CD4-positive, alpha-beta T cell (primary cell): ENCODE results near the gene RUNX1. TPM values are rescaled to one million over a fixed set of nuclear protein-coding genes. Genes with fewer than 3 reads are reported as not detected.
A peak's percentile ranks its signal among the peaks of the same experiment; 100 is the strongest.

Source experiments
- ATAC-seq: fragments of 200-7000 bp; cut with Tn5 transposase; one replicate; pipeline ENCODE4 v1.10.0; 2022; ENCODE audit warnings: mild to moderate bottlenecking; ENCODE audit not compliant: poor library complexity
- CTCF ChIA-PET: fragments of 350-600 bp; sonication (Branson Sonifier 250); formaldehyde crosslinking; loops from one replicate; lab custom pipeline; 2021; ENCODE audit warnings: antibody characterized with exemption, inconsistent platforms; lab: Charles Lee
- POLR2A ChIA-PET: fragments of 350-600 bp; sonication (Branson Sonifier 250); formaldehyde crosslinking; loops from one replicate; lab custom pipeline; 2021; ENCODE audit warnings: antibody characterized with exemption, inconsistent platforms; lab: Charles Lee
- DNase-seq, 14 experiments: peaks; one replicate each; pipeline ENCODE4 v3.0.0-alpha.2; 2013 to 2020; ENCODE audit warnings: mixed read lengths in 2 of 14
- H3K27ac ChIP-seq, 2 donors: one replicate each; pipeline versions ENCODE4 v1.5.1 to v1.7.0; 2013; ENCODE audit warnings: low read length in 2 of 2, low read depth in 1 of 2, mild to moderate bottlenecking in 1 of 2
- H3K27me3 ChIP-seq, 2 experiments: 1 replicate in 1 of 2; 2 replicates in 1 of 2; pipeline versions ENCODE4 v1.6.1 to v1.7.0; 2013; ENCODE audit warnings: low read length in 2 of 2, control low read depth in 1 of 2, mild to moderate bottlenecking in 1 of 2, moderate library complexity in 1 of 2; ENCODE audit not compliant: insufficient read depth in 2 of 2, control insufficient read depth in 1 of 2
- H3K36me3 ChIP-seq: one replicate; pipeline ENCODE4 v1.6.1; 2013; ENCODE audit warnings: low read length, control low read depth; ENCODE audit not compliant: insufficient read depth
- H3K4me1 ChIP-seq: one replicate; pipeline ENCODE4 v1.6.1; 2013; ENCODE audit warnings: low read length, control low read depth; ENCODE audit not compliant: insufficient read depth
- H3K4me3 ChIP-seq: one replicate; pipeline ENCODE4 v1.5.1; 2013; ENCODE audit warnings: mild to moderate bottlenecking, low read length, moderate library complexity
- H3K9me3 ChIP-seq, 2 experiments: 1 replicate in 1 of 2; 2 replicates in 1 of 2; pipeline versions ENCODE4 v1.6.1 to v1.7.0; 2013; ENCODE audit warnings: low read length in 2 of 2, mild to moderate bottlenecking in 2 of 2, control low read depth in 1 of 2, moderate library complexity in 1 of 2; ENCODE audit not compliant: control insufficient read depth in 1 of 2, insufficient read depth in 1 of 2
- H3K27ac Mint-ChIP-seq: one replicate; pipeline ENCODE4 v1.8.0; 2020; ENCODE audit warnings: mixed read lengths
- H3K27me3 Mint-ChIP-seq: one replicate; pipeline ENCODE4 v1.8.0; 2021; ENCODE audit warnings: mixed read lengths
- H3K36me3 Mint-ChIP-seq: one replicate; pipeline ENCODE4 v1.8.0; 2021; ENCODE audit warnings: low read depth, mixed read lengths
- H3K4me1 Mint-ChIP-seq: one replicate; pipeline ENCODE4 v1.8.0; 2021; ENCODE audit warnings: low read depth, mixed read lengths
- H3K4me3 Mint-ChIP-seq: one replicate; pipeline ENCODE4 v1.8.0; 2020; ENCODE audit warnings: mild to moderate bottlenecking, mixed read lengths
- H3K9me3 Mint-ChIP-seq: one replicate; pipeline ENCODE4 v1.8.0; 2020; ENCODE audit warnings: mixed read lengths
- intact Hi-C, 2 experiments: fragments of 100-400 bp; cut with DNase I in 1 of 2; cut with micrococcal nuclease in 1 of 2; formaldehyde crosslinking; loops; one replicate each; pipeline versions ENCODE4 v1.15.1 to v1.9.0; 2023 to 2025; cut with DNase I, micrococcal nuclease
- total RNA-seq, 174 experiments: library from RNA in 2 of 174; stranded (reverse) in 2 of 174; gene quantifications; one replicate each; pipeline ENCODE4 v1.2.3 and lab custom pipeline; 2021 to 2026
- TF ChIP-seq, protein P1 (sequence below): fragments of 200-600 bp; IDR thresholded peaks from one replicate; pipeline ENCODE4 v1.8.0; 2022; ENCODE audit warnings: antibody characterized with exemption, mild to moderate bottlenecking

Gene RUNX1
- total RNA-seq, 2 experiments from 2014 or later: 71.7 to 74.3 TPM

GRCh38 chr21:34989337-34990151 is 59.6 kb downstream of the RUNX1 start:
- Mint-ChIP-seq H3K27ac (no peak overlapping the region), H3K4me3 (peak overlapping the region; percentile 47), H3K36me3 (peaks cover 30% of the 10 kb centered on the region), H3K27me3 (no peaks in the 10 kb centered on the region), H3K9me3 (no peaks in the 10 kb centered on the region), H3K4me1 (peaks cover 73% of the 10 kb centered on the region)
- ATAC-seq (peak; percentile 13), DNase-seq (peak in 2 of 14 experiments; percentile 18 to 41)
- CTCF ChIA-PET: interaction anchor here (0.8 to 3.3 kb wide), 13 partner anchors 15 to 411 kb away, joined by 3 to 20 read pairs (median 4); no protein-coding TSS in a partner anchor
- Histone ChIP-seq H3K27me3 (no peaks in the 10 kb centered on the region), H3K4me1 (peaks cover 92% of the 10 kb centered on the region), H3K36me3 (peaks cover 16% of the 10 kb centered on the region), H3K9me3 (no peaks in the 10 kb centered on the region), H3K27ac (peak overlapping the region in 1 of 2 donors; percentile 7), H3K4me3 (no peak overlapping the region)
- TF ChIP-seq, protein P1, sequence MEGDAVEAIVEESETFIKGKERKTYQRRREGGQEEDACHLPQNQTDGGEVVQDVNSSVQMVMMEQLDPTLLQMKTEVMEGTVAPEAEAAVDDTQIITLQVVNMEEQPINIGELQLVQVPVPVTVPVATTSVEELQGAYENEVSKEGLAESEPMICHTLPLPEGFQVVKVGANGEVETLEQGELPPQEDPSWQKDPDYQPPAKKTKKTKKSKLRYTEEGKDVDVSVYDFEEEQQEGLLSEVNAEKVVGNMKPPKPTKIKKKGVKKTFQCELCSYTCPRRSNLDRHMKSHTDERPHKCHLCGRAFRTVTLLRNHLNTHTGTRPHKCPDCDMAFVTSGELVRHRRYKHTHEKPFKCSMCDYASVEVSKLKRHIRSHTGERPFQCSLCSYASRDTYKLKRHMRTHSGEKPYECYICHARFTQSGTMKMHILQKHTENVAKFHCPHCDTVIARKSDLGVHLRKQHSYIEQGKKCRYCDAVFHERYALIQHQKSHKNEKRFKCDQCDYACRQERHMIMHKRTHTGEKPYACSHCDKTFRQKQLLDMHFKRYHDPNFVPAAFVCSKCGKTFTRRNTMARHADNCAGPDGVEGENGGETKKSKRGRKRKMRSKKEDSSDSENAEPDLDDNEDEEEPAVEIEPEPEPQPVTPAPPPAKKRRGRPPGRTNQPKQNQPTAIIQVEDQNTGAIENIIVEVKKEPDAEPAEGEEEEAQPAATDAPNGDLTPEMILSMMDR: no peak
- POLR2A ChIA-PET: interaction anchor here (0.6 to 4.6 kb wide), 15 partner anchors 10 to 102 kb away, joined by 3 to 36 read pairs (median 6); no protein-coding TSS in a partner anchor
- intact Hi-C loops: loop anchor here (5.0 kb wide), 3 partner anchors 38 to 58 kb away; partner anchors contain the start of gene RUNX1 (in 1 of the 2)

DNA sequence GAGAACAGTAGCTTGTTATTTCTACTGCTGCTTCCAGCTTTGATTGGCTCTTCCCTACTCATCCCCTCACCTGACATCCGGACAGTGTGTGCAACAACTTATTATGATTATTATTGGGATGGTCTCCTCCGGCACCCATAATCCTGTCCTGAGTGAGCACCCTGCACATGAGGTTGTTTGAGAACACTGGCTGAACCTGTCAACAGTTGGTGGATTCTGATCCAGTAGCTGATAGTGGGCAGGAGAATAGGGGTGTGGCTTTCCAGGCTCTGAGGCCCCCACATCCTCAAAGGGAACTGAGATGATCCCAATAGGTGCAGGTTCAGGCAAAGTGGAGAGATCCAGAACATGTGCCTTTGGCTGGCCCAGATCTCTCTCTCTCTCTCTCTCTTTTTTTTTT is 60.5 kb downstream of the RUNX1 start:
- Mint-ChIP-seq H3K36me3 (peaks cover 36% of the 10 kb centered on the region), H3K27me3 (no peaks in the 10 kb centered on the region), H3K9me3 (no peaks in the 10 kb centered on the region), H3K4me1 (peaks cover 82% of the 10 kb centered on the region), H3K4me3 (peak overlapping the region; percentile 32), H3K27ac (no peak overlapping the region)
- CTCF ChIA-PET: interaction anchor here (1.0 to 3.3 kb wide), 10 partner anchors 15 to 99 kb away, joined by 3 to 20 read pairs (median 4); no protein-coding TSS in a partner anchor
- H3K4me3 ChIP-seq: no peak overlapping the region
- peaks cover 98% of the 10 kb centered on the region for H3K4me1 ChIP-seq
- ATAC-seq (no peak), DNase-seq (no peak)
- POLR2A ChIA-PET: interaction anchor here (0.6 to 4.6 kb wide), 12 partner anchors 9 to 101 kb away, joined by 3 to 36 read pairs (median 8); no protein-coding TSS in a partner anchor
- H3K36me3 ChIP-seq: peaks cover 14% of the 10 kb centered on the region
- no peak overlapping the region for H3K27ac ChIP-seq
- TF ChIP-seq, protein P1: no peak
- intact Hi-C loops: loop anchor here (5.0 kb wide), 2 partner anchors 56 to 59 kb away; partner anchors contain the start of gene RUNX1 (in 1 of the 2)
- H3K27me3 ChIP-seq: no peaks in the 10 kb centered on the region
- H3K9me3 ChIP-seq: no peaks in the 10 kb centered on the region

- Histone ChIP-seq H3K27ac (peak overlapping the region; percentile 54 to 74), H3K9me3 (no peaks in the 10 kb centered on the region), H3K4me3 (peak overlapping the region; percentile 17), H3K36me3 (peaks cover 13% of the 10 kb centered on the region), H3K27me3 (no peaks in the 10 kb centered on the region), H3K4me1 (peaks cover 95% of the 10 kb centered on the region)
- DNase-seq (no peak), ATAC-seq (no peak)
- Mint-ChIP-seq H3K27me3 (no peaks in the 10 kb centered on the region), H3K9me3 (no peaks in the 10 kb centered on the region), H3K27ac (no peak overlapping the region), H3K4me3 (peak overlapping the region; percentile 84), H3K4me1 (peaks cover 87% of the 10 kb centered on the region), H3K36me3 (peaks cover 41% of the 10 kb centered on the region)
- ChIA-PET CTCF (interaction anchor here (1.0 to 3.3 kb wide), 11 partner anchors 11 to 98 kb away, joined by 3 to 20 read pairs (median 4); no protein-coding TSS in a partner anchor), POLR2A (interaction anchor here (1.2 to 4.6 kb wide), 12 partner anchors 10 to 100 kb away, joined by 3 to 36 read pairs (median 8); no protein-coding TSS in a partner anchor)
- TF ChIP-seq, protein P1: no peak
- intact Hi-C loops: loop anchor here (5.0 kb wide), 2 partner anchors 56 to 59 kb away; partner anchors contain the start of gene RUNX1 (in 1 of the 2)
Measured at GRCh38 chr21:34988139-34988538, 61.0 kb downstream of the RUNX1 start.
